NCI-H1694 (cell line): ENCODE measurements around the gene HPS4.

Experiments used
- DNase-seq: peaks from one replicate; lab custom pipeline; 2025; lab: John Stamatoyannopoulos, UW

HPS4 gene

GRCh38 chr22:26496456-26496855 is 12.9 kb upstream of the HPS4 start:
- no peak for DNase-seq

- DNase-seq, result no peak
These were observed 10.9 kb upstream of the HPS4 start for GRCh38 chr22:26494506-26494905.

GRCh38 chr22:26492220-26492619 is 8.6 kb upstream of the HPS4 start:
- DNase-seq, result no peak

DNA sequence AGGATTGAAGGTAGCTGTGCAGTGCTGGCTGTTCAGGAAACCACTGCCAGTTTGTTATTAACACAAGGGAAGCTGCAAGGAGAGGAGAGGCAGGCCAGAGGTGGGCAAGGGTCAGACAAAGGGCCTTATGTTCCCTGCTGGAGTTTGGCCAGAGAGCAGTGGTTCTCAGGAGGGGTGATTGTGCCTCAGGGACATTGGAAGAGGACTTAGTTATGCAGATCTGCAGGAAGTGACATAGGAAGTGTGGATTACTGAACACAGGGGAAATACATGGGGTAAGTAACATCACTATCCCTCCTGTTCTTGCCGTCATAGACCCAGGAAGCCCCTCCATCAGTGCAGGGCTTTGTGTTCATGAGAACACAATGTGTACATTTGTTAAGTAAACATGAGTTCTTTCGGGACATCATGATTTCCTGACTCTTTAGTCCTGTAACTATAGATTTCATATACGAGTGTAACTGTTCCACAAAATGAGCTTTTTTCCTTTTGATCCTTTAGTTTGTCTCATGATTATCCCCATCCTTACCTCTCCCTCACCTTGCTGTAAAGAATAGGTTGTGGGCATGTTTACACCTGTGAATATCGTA is 6.0 kb upstream of the HPS4 start:
- DNase-seq, result no peak

DNA sequence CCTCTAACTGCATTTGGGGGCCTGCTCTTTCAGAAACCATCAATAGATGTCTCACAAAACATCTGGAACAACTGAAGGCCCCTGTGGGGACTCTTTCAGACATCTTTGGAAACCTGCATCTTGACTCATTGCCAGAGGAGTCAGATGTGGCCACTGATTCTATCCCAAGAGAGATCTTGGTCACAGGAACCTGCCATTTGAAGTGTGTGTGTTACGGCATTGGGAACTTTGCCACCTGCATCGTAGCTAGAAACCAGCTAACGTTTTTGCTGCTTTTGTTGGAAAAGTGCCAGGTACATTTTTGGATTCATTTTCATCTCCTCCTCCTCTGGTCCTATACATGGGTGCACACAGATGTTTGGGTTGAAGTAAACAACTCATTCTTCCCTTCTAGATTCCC is 4.4 kb upstream of the HPS4 start:
- no peak for DNase-seq

DNA sequence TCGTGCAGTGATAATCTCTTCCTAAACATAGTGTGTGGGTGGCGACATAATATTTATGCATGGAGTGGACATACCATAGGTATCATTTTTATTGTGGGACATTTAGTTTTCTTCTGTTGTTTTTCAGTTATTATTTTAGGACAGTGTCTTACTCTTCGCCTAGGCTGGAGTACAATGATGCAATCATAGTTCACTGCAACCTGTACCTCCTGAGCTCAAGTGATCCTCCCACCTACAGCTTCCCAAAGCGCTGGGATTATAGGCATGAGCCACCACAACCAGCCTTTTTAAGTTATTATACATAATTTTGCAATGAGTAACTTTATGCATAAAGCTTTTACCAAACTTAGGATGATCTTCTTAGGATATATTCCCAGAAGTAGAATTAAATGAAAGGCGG is 2.8 kb upstream of the HPS4 start:
- DNase-seq, result no peak

GRCh38 chr22:26485806-26486390 is 2.3 kb upstream of the HPS4 start:
- no peak for DNase-seq

DNA sequence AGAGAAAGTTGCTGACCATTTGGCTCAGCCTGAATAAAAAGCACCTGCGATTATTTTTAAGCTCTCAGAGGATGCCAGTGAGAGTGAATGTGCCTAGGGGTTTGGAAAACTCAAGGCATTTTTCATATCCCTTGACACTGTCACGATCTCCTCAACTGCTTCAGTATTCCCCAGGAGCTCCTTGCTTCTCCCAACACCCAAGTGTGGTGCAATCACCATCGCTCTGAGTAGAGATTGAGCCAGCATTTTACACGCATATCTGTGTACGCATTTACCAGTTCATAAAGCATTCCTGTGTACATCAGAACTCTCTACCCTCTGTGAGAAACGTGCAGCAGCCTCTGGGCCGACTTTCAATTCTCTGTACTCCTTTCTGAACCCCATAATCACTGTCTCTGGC is 1.4 kb upstream of the HPS4 start:
- no peak for DNase-seq

GRCh38 chr22:26484360-26484706 is 750 bp upstream of the HPS4 start:
- no peak for DNase-seq

- no peak for DNase-seq
These were observed 542 bp downstream of the HPS4 start for GRCh38 chr22:26483043-26483438.

DNA sequence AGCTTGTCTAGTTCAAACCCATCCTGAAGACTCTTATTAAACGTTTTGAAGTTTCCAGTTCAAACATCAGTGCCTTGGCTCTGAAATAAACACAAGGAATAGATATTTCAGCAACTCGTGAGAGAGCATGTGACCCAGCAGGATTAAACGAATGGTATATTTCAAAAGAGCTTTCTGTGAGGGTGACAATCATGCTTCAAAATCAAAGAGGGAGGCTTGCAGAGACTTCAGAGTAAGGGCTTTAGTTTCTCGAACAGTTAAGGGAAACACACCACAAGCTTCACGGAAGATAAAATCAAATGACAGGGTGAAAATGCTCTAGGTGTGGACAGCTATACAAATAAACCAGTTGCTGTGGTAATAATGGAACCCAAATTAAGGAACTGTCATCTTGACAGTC is 1.4 kb downstream of the HPS4 start:
- no peak for DNase-seq

GRCh38 chr22:26481694-26482093 is 1.9 kb downstream of the HPS4 start:
- no peak for DNase-seq

DNA sequence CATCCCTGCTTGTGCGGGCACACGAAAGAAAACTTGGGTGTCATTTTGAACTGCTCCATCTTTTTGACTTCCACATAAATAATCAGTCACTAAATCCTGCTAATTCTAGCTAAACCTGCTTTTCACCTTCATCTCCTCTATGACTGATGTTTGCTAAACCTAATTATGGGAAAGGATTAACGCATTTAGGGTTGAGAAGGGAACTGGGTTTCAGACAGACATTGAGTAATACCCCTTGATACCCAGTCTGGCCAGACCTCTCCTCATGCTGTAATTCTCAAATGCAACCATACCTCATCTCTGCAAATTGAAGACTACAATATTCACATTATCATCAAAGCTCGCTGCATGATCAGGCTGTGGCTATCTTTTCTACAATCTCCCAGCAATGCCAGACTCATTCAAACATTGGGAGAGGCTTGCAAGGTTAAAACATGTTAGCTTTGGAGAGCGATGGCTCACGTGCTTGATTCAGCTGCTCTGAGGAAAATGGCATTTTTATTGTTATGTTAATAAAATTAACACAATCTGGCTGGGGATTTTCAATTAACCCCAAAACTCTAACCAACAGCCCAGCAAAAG is 2.4 kb downstream of the HPS4 start:
- no peak for DNase-seq

DNA sequence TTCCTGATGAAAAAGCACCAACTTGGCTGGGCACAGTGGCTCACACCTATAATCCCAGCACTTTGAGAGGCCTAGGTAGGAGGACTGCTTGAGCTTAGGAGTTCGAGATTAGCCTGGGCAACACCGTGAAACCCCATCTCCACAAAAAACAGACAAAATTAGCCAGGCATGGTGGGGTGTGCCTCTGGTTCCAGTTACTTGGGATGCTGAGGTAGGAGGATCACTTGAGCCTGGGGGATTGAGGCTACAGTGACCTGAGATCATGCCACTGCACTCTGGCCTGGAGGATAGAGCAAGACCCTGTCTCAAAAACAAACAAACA is 3.0 kb downstream of the HPS4 start:
- no peak for DNase-seq

DNA sequence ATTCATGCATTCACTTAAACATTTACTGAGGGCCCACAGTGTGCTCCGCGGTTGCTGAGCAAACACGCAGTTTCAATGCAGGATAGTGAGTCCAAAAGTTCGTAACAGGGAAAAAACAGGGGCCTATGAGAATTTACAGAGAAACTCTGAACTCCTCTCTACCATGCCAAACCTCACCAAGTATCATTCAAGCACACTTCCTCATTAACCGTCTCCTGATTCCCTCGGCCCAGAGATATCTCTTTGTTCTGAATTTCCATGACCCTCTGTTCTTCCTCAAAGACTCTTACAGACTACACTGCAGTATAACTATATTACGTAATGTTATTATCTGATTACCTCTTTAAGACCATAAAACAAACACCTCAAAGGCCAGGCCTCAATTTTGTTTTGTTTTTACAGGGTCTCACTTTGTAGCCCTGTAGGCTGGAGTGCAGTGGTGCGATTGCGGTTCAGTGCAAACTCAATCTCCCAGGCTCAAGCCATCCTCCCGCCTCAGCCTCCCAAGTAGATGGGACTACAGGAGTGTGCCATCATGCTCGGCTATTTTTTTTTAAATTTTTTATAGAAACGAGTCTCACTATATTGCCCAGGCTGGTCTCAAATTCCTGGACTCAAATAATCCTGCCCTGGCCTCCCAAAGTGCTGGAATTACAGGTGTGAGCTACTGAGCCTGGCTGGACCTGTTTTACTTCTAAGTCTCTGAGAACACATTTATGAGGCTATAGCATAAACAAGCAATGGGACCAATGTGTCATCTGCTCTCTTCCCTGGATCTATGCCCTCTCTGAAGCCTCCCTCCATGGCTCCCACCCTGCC is 3.6 kb downstream of the HPS4 start:
- no peak for DNase-seq

DNA sequence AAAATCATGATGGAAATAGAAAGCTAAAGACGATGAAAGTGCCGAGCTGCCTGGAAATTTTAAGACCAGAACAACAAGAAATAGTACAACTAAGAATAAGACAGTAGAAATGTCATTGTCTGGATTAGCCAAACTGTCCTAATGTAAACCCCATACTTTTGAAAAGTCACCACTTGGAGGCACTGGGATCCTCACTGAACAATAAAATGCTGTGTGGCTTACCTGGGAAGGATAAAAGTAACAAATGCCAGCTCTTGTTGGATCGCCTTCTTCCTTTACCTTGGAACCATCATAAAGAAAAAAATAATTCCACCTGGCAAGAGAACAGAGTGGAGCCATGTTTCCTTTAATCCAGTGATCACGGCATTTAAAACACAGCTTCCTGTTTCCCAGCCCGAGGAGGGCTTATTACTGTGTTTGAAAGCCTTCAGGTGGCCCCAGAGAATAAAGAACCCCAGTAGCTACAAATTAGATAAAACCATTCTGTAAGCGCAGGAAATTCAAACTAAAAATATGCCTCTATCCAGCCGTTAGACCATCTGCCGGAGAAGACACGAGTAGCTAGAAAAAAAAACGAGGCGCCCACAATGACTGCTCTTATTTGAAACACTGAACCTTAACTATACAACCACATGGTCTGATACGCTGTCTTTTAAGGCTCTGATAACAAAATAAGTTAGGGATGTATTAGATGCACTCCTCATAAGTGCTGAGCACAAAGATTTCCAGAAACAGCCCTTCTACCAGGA is 4.4 kb downstream of the HPS4 start:
- DNase-seq, result no peak

DNA sequence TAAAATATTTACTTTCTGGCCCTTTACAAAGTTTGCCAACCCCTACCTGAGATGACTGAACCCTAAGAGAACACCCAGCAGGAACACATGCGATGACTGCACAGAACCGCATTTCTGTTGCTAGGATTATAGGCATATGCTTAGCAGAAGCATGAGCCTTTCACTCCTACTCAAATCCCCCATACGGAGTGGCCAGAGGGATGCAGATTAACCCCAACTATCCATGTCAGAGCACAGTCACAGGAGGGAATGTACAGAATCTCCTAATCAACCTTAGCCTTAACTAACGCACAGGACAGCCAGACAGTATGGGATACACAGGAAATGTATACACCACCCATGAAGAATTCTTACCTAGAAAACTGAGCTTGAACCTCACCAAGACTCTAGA is 6.2 kb downstream of the HPS4 start:
- DNase-seq, result no peak

GRCh38 chr22:26476705-26477340 is 6.8 kb downstream of the HPS4 start:
- DNase-seq, result no peak

DNA sequence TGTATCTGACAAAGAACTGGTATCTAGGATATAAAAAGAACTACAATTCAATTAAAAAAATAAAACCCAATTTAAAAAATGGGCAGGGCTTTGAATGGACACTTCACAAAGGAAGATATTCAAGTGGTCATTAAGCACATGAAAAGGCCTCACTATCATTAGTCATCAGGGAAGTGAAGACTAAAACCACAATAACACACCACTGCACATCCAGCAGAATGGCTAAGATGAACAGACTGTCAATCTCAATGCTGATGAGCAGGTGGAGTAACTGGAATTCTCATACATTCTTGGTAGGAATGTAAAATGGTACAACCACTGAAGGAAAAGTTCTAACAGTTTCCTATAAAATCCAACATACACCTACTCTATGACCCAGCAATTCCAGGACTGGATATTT is 8.9 kb downstream of the HPS4 start:
- DNase-seq, result no peak

GRCh38 chr22:26471522-26471921 is 12.1 kb downstream of the HPS4 start:
- no peak for DNase-seq

- no peak for DNase-seq
These were observed 12.8 kb downstream of the HPS4 start for GRCh38 chr22:26470807-26471206.

DNA sequence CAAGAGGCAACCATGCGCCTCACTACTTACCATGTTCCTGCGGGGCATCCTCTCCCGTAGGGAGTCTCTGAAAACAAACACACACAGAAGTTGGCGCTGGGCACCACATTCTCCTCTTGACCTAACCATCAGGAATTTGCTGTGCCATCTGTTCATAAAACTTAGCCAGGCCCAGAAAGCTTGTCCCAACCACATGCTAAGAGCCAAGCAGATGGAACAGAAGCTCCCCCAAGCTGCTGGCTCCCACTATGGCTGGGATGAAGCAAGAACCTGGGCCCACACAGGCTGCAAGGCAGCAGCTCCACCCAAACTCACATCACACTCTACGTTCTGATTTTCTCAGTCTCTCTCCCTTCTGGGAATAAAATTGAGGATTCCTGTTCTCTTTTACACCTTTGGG is 17.4 kb downstream of the HPS4 start:
- peak; percentile 82 for DNase-seq
